ENCODE results near the gene ZEB2. TPM values are rescaled to one million over a fixed set of nuclear protein-coding genes. Genes with fewer than 3 reads are reported as not detected.

The ZEB2 gene
- total RNA-seq, 1 experiment from 2014 or later, result 1.2 TPM

- Histone ChIP-seq H3K9ac (ENCODE audit: extremely low read depth, insufficient read length, low read length) (no peak overlapping the region), H4K91ac (ENCODE audit: insufficient read length, low read depth, low read length) (no peak overlapping the region), H3K18ac (ENCODE audit: insufficient read length, low read depth, low read length) (no peak overlapping the region), H3K4me1 (ENCODE audit: insufficient read depth, low read length) (peaks cover 7% of the 10 kb centered on the region; the same call in 1 of the 2 replicates), H3K27ac (ENCODE audit: insufficient read length, low read depth, low read length) (no peak overlapping the region), H3K27me3 (ENCODE audit: insufficient read depth, low read length) (no peaks in the 10 kb centered on the region), H3K4me2 (ENCODE audit: insufficient read depth, insufficient read length, low read length) (no peak overlapping the region), H2BK5ac (ENCODE audit: insufficient read length, low read length) (no peak overlapping the region), H3K79me2 (ENCODE audit: insufficient read depth, low read length) (no peaks in the 10 kb centered on the region), H3T11ph (ENCODE audit: low read length) (no peak overlapping the region), H3K23me2 (ENCODE audit: insufficient read length, low read depth, low read length, poor library complexity, severe bottlenecking) (no peaks in the 10 kb centered on the region), H4K20me1 (ENCODE audit: control insufficient read depth, insufficient read depth, insufficient read length) (no peaks in the 10 kb centered on the region), H2BK12ac (ENCODE audit: insufficient read length, low read depth, low read length) (no peak overlapping the region), H3K4ac (ENCODE audit: low read depth, low read length) (no peak overlapping the region), H2AK5ac (ENCODE audit: insufficient read length, low read length) (no peak overlapping the region), H3K14ac (ENCODE audit: insufficient read depth, low read length) (no peak overlapping the region), H4K8ac (replicated peaks; ENCODE audit: insufficient read length, low read depth, low read length) (no peak overlapping the region), H3K56ac (ENCODE audit: insufficient read length, low read depth, low read length) (no peak overlapping the region), H2AFZ (ENCODE audit: low read length) (no peak overlapping the region), H4K5ac (ENCODE audit: insufficient read length, low read depth, low read length) (no peak overlapping the region), H3K9me3 (ENCODE audit: control insufficient read depth, low read depth, low read length) (no peaks in the 10 kb centered on the region), H2BK120ac (ENCODE audit: low read depth, low read length, poor library complexity, severe bottlenecking) (no peak overlapping the region), H3K23ac (ENCODE audit: insufficient read length, low read depth, low read length) (no peak overlapping the region), H3K79me1 (ENCODE audit: insufficient read depth, low read depth, low read length, poor library complexity, severe bottlenecking) (no peaks in the 10 kb centered on the region), H2BK20ac (ENCODE audit: low read depth, low read length, poor library complexity, severe bottlenecking) (no peak overlapping the region), H2BK15ac (ENCODE audit: low read depth, low read length) (no peak overlapping the region)
- Mint-ChIP-seq H3K4me1 (peaks cover 42 to 45% of the 10 kb centered on the region in 2 experiments), H3K36me3 (ENCODE audit: insufficient read depth in 1 of 3, low read depth in 3 of 3) (no peaks in the 10 kb centered on the region), H3K27ac (no peak overlapping the region; a peak in 1 of 7 replicates), H3K4me3 (no peak overlapping the region), H3K27me3 (ENCODE audit: low read depth) (peaks cover 3% of the 10 kb centered on the region), H3K9me3 (no peaks in the 10 kb centered on the region)
- no CpG with 5 or more reads among the region's 4 CpGs for WGBS (ENCODE audit: extremely low coverage, insufficient read length, low lambda C conversion rate)
- no peak for DNase-seq
- no peak for TF ChIP-seq CTCF (conservative IDR thresholded peaks at IDR 0.05)
Measured at GRCh38 chr2:144481666-144482065, 38.3 kb downstream of the ZEB2 start.

Measured in H9 (cell line).